ENCODE results near the gene SLC15A5.

GRCh38 chr12:16171348-16171747, 106.1 kb downstream of the SLC15A5 start:
- TF ChIP-seq CTCF (IDR thresholded peaks at IDR 0.05) (no peak), POLR2AphosphoS5 (IDR thresholded peaks at IDR 0.05) (no peak), POLR2A (IDR thresholded peaks at IDR 0.05) (no peak)
